Measurements from ENCODE around the gene BAZ1A. TPM values are rescaled to one million over a fixed set of nuclear protein-coding genes. Genes with fewer than 3 reads are reported as not detected.

BAZ1A gene
- total and polyA plus RNA-seq, 4 donors = 4.5 to 44.9 (median 13.3) TPM

DNA sequence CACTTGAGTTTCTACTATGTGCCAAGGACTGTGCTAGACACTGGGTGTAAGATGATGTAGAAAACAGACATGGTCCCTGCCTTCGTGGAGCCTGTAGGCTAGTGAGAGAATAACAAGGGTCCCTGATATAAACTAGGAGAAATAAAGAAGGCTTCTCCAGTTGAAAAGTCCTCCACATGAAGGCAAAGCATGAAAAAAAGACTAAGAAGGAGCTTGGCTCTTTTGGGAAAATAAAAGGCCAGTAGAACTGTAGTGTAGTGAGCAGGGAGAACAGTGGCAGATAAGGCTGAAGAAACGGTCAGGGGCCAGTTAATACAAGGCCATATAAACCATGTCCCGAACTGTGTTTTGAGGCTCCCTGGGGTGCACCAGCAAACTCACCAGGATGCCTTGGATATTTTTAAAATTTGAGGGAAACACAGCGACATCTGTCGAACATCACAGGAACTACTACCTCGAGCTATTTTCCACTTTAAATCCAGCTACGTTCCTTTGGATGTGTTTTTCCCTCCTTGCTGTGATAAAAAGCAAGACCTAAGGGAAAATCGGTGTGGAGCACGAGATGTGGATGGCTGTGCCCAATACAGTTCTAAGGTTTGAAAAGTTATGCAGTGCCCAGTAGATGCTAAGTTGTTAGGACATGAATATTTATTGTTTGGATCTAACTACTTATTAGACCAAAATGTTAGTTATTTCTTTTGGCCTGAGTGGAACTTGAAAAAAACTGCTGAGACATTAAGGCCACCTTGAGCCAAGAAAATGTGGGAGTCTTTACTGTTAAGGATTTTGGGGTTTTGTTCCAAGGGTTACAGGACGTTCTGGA, 152.2 kb downstream of the BAZ1A start:
- peak; percentile 46 for DNase-seq (ENCODE audit: low spot score)
- WGBS = 11% methylated on average over 10 of the region's 10 CpGs
- H3K4me3 ChIP-seq (ENCODE audit: low read depth in 1 of 3, low read length in 3 of 3) = no peak overlapping the region
- TF ChIP-seq SP1 (IDR thresholded peaks at IDR 0.05) (no peak), TAF1 (conservative IDR thresholded peaks at IDR 0.05) (no peak), RAD21 (IDR thresholded peaks at IDR 0.05) (peak; percentile 92 to 93), RXRA (IDR thresholded peaks at IDR 0.05) (no peak), HNF4G (IDR thresholded peaks at IDR 0.05) (no peak), HNF4A (conservative IDR thresholded peaks at IDR 0.05) (no peak), GABPA (IDR thresholded peaks at IDR 0.05 in 1 of 2, conservative IDR thresholded peaks at IDR 0.05 in 1 of 2) (no peak), YY1 (IDR thresholded peaks at IDR 0.05) (no peak), EGR1 (IDR thresholded peaks at IDR 0.05; ENCODE audit: low read depth in 2 of 2) (no peak), FOXA1 (IDR thresholded peaks at IDR 0.05) (no peak), JUND (IDR thresholded peaks at IDR 0.05) (no peak), NR2F2 (IDR thresholded peaks at IDR 0.05) (no peak), FOXA2 (IDR thresholded peaks at IDR 0.05) (no peak)
- TF ChIP-seq, protein P1, sequence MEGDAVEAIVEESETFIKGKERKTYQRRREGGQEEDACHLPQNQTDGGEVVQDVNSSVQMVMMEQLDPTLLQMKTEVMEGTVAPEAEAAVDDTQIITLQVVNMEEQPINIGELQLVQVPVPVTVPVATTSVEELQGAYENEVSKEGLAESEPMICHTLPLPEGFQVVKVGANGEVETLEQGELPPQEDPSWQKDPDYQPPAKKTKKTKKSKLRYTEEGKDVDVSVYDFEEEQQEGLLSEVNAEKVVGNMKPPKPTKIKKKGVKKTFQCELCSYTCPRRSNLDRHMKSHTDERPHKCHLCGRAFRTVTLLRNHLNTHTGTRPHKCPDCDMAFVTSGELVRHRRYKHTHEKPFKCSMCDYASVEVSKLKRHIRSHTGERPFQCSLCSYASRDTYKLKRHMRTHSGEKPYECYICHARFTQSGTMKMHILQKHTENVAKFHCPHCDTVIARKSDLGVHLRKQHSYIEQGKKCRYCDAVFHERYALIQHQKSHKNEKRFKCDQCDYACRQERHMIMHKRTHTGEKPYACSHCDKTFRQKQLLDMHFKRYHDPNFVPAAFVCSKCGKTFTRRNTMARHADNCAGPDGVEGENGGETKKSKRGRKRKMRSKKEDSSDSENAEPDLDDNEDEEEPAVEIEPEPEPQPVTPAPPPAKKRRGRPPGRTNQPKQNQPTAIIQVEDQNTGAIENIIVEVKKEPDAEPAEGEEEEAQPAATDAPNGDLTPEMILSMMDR (IDR thresholded peaks at IDR 0.05; ENCODE audit: low read depth, low read length, missing input control) = peak; percentile 84
- TF ChIP-seq, protein P2, sequence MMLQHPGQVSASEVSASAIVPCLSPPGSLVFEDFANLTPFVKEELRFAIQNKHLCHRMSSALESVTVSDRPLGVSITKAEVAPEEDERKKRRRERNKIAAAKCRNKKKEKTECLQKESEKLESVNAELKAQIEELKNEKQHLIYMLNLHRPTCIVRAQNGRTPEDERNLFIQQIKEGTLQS (IDR thresholded peaks at IDR 0.05) = no peak
- TF ChIP-seq, protein P3, sequence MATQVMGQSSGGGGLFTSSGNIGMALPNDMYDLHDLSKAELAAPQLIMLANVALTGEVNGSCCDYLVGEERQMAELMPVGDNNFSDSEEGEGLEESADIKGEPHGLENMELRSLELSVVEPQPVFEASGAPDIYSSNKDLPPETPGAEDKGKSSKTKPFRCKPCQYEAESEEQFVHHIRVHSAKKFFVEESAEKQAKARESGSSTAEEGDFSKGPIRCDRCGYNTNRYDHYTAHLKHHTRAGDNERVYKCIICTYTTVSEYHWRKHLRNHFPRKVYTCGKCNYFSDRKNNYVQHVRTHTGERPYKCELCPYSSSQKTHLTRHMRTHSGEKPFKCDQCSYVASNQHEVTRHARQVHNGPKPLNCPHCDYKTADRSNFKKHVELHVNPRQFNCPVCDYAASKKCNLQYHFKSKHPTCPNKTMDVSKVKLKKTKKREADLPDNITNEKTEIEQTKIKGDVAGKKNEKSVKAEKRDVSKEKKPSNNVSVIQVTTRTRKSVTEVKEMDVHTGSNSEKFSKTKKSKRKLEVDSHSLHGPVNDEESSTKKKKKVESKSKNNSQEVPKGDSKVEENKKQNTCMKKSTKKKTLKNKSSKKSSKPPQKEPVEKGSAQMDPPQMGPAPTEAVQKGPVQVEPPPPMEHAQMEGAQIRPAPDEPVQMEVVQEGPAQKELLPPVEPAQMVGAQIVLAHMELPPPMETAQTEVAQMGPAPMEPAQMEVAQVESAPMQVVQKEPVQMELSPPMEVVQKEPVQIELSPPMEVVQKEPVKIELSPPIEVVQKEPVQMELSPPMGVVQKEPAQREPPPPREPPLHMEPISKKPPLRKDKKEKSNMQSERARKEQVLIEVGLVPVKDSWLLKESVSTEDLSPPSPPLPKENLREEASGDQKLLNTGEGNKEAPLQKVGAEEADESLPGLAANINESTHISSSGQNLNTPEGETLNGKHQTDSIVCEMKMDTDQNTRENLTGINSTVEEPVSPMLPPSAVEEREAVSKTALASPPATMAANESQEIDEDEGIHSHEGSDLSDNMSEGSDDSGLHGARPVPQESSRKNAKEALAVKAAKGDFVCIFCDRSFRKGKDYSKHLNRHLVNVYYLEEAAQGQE (IDR thresholded peaks at IDR 0.05) = no peak
- TF ChIP-seq, protein P4, sequence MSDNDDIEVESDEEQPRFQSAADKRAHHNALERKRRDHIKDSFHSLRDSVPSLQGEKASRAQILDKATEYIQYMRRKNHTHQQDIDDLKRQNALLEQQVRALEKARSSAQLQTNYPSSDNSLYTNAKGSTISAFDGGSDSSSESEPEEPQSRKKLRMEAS (IDR thresholded peaks at IDR 0.05) = no peak
- no peaks in the 10 kb centered on the region for H3K9me3 ChIP-seq (ENCODE audit: control insufficient read depth in 4 of 4, low read length in 3 of 4)
- no peaks in the 10 kb centered on the region for H3K36me3 ChIP-seq (ENCODE audit: control insufficient read depth in 4 of 4, insufficient read depth in 3 of 4, low read depth in 1 of 4, low read length in 3 of 4)
- H3K4me1 ChIP-seq (ENCODE audit: control insufficient read depth in 4 of 4, insufficient read depth in 4 of 4, low read length in 3 of 4) = peaks cover 0 to 5% (median 0%) of the 10 kb centered on the region in 4 donors
- no peak overlapping the region for H3K9ac ChIP-seq (ENCODE audit: low read depth in 1 of 2, low read length in 2 of 2)
- no peak overlapping the region for H3K27ac ChIP-seq (ENCODE audit: low read depth in 1 of 2, low read length in 2 of 2)
- H3K27me3 ChIP-seq (ENCODE audit: control insufficient read depth in 4 of 4, insufficient read depth in 4 of 4, low read length in 3 of 4) = no peaks in the 10 kb centered on the region

DNA sequence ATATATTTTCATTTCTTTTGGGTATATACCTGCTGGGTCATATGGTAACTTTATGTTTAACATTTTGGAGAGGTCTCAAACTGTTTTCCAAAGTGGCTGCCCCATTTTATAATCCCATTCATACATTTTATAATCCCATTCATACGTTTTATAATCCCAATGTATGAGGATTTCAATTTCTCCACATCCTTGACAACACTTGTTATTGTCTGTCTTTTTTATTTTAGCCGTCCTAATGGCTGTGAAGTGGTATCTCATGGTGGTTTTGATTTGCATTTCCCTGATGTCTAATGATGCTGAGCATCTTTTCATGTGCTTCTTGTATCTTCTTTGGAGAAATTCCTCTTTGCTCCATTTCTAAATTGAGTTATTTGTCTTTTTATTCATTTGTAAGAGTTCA, 154.0 kb downstream of the BAZ1A start:
- Histone ChIP-seq H3K27ac (ENCODE audit: low read depth in 1 of 2, low read length in 2 of 2) (no peak overlapping the region), H3K9me3 (ENCODE audit: control insufficient read depth in 4 of 4, low read length in 3 of 4) (no peaks in the 10 kb centered on the region), H3K36me3 (ENCODE audit: control insufficient read depth in 4 of 4, insufficient read depth in 3 of 4, low read depth in 1 of 4, low read length in 3 of 4) (no peaks in the 10 kb centered on the region), H3K9ac (ENCODE audit: low read depth in 1 of 2, low read length in 2 of 2) (no peak overlapping the region), H3K27me3 (ENCODE audit: control insufficient read depth in 4 of 4, insufficient read depth in 4 of 4, low read length in 3 of 4) (no peaks in the 10 kb centered on the region), H3K4me1 (ENCODE audit: control insufficient read depth in 4 of 4, insufficient read depth in 4 of 4, low read length in 3 of 4) (peaks cover 0 to 5% (median 0%) of the 10 kb centered on the region in 4 donors), H3K4me3 (ENCODE audit: low read depth in 1 of 3, low read length in 3 of 3) (no peak overlapping the region)
- WGBS = 94% methylated on average over 2 of the region's 2 CpGs
- no peak for DNase-seq (ENCODE audit: low spot score)
- TF ChIP-seq TAF1 (conservative IDR thresholded peaks at IDR 0.05) = no peak
- no peak for TF ChIP-seq HNF4G (IDR thresholded peaks at IDR 0.05)
- TF ChIP-seq, protein P3 (IDR thresholded peaks at IDR 0.05) = no peak
- TF ChIP-seq SP1 (IDR thresholded peaks at IDR 0.05) = no peak
- no peak for TF ChIP-seq GABPA (IDR thresholded peaks at IDR 0.05 in 1 of 2, conservative IDR thresholded peaks at IDR 0.05 in 1 of 2)
- TF ChIP-seq RXRA (IDR thresholded peaks at IDR 0.05) = no peak
- no peak for TF ChIP-seq YY1 (IDR thresholded peaks at IDR 0.05)
- no peak for TF ChIP-seq EGR1 (IDR thresholded peaks at IDR 0.05; ENCODE audit: low read depth in 2 of 2)
- TF ChIP-seq, protein P1 (IDR thresholded peaks at IDR 0.05; ENCODE audit: low read depth, low read length, missing input control) = no peak
- no peak for TF ChIP-seq NR2F2 (IDR thresholded peaks at IDR 0.05)
- no peak for TF ChIP-seq FOXA1 (IDR thresholded peaks at IDR 0.05)

All from liver (tissue), 9 donors.